ENCODE measurements around the gene BMP2.

DNA sequence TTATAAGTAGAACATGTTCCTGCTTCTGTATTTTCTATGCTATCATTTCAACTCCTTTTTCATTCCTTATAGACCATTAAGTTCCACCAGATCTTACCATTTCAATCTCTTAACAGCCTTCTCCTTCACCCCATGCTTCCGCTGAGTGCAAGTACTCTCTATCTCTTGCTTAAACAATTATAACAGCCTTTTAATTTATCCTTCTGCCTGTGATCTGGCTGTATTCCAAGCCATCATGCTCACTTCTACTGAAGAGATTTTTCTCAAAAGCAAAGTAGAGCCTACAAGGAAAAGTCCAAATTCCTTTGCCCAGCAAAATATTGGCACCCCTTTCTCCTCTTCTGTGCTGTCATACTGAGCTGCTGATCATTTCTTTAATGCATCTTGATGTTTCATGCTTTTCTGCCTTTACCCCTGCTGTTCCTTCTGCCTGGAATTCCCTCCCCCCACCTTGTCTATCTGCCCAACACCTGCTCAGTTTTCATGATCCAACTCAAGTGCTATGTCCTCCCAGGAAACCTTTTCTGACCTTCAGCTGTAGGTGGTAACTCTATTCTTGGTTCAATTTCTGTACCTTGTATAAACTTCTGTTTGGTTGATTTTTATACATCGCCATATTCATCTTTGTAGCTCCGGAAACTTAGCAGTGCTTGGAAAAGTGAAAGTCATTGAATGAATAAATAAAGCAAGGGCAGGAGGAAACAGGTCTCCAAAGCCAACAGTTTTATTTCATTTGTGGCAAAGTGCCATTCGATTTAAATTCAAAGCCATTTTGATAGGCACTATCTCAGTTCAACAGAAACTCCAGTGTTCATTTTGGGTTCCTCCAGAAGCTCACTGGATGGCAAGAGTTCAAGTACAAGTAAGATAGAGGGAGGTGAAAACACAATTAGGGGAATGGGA lies 10.5 kb upstream of the BMP2 start:
- no peak for TF ChIP-seq CTCF (conservative IDR thresholded peaks at IDR 0.05; ENCODE audit: low read length)
- no peak for TF ChIP-seq EZH2phosphoT487 (IDR thresholded peaks at IDR 0.05; ENCODE audit: borderline replicate concordance)

All from Loucy (cell line).